Measurements from ENCODE around the gene CRIP2.

The CRIP2 gene

DNA sequence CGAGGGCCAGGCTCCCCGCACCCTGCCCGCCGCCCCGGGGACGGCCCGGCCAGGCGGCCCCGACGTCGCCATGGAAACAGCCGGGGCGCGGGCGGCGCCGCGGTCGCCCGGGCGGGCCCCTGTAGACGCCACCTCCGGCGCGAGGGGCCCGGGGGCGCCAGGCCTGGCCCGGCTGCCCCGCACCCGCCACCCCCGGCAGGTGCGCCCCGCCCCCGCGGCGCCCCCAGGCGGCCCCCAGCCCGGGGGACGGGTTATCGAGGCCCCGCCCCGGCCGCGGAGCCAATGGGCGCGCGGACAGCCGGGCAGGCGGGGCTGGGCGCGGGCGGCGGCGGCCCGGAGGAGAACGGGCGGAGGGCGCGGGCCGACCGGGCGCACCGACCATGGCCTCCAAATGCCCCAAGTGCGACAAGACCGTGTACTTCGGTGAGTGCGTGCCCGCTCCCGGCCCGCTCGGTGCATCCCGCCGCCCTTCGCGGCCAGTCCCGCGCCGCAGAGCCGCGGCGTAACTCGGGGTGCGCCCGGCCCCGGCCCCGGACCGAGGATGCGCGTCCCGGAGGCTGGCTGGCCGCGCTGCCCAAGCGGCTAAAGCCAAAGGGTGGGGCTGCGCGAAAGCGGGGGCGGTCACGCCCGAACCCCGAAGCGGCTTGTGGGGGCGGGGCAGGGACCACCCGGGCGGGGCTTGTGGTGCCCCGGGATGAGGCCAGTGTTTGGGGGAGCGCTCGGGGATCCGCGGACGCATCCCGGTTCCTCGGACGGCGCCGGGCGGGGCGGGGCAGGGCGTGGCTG is at the start of gene CRIP2:
Gene CRIP2, plus strand, starts transcription at position 339 of the 786 bp plus-strand sequence. Its CDS starts 42 bp downstream, at position 381.
- no peak for DNase-seq (ENCODE audit: extremely low read depth, low read depth)
- no peak for TF ChIP-seq CTCF (IDR thresholded peaks at IDR 0.05; ENCODE audit: low read depth, low read length, missing control alignments)
- H3K4me3 ChIP-seq (replicated peaks; ENCODE audit: low read depth, low read length), result peak within 1 kb of the TSS; percentile 42

DNA sequence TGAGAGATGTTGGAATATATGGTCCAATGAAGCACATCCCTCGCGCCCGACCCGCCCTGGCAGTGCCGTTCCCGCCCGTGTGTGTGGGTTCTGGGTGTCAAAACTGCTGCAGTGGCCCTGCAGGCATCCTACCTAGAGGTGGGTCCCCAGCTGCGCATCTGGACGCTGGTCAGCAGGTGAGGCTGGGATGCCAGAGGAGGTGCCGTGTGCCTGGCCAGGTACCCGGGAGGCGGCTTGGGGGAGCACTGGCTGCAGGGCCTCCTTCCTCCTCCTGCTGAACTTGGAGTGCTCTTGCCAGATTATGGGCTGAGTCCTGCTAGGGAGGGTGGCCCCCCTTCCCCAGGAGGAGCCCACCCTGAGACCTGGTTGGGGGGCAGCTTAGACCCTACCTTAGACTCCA is 49.8 kb upstream of the CRIP2 start:
- no peak overlapping the region for H3K4me3 ChIP-seq (replicated peaks; ENCODE audit: low read depth, low read length)
- TF ChIP-seq CTCF (IDR thresholded peaks at IDR 0.05; ENCODE audit: low read depth, low read length, missing control alignments), result no peak

GRCh38 chr14:105425823-105426247 is 48.8 kb upstream of the CRIP2 start:
- no peak for DNase-seq (ENCODE audit: extremely low read depth, low read depth)
- no peak overlapping the region for H3K4me3 ChIP-seq (replicated peaks; ENCODE audit: low read depth, low read length)
- no peak for TF ChIP-seq CTCF (IDR thresholded peaks at IDR 0.05; ENCODE audit: low read depth, low read length, missing control alignments)

More for the DNA sequence above, 49.8 kb upstream of the CRIP2 start:
- DNase-seq (ENCODE audit: extremely low read depth, low read depth), result no peak

GRCh38 chr14:105426416-105427130 is 48.0 kb upstream of the CRIP2 start:
- no peak for TF ChIP-seq CTCF (IDR thresholded peaks at IDR 0.05; ENCODE audit: low read depth, low read length, missing control alignments)
- no peak overlapping the region for H3K4me3 ChIP-seq (replicated peaks; ENCODE audit: low read depth, low read length)
- no peak for DNase-seq (ENCODE audit: extremely low read depth, low read depth)

GRCh38 chr14:105427412-105427811 is 47.2 kb upstream of the CRIP2 start:
- DNase-seq (ENCODE audit: extremely low read depth, low read depth), result no peak
- H3K4me3 ChIP-seq (replicated peaks; ENCODE audit: low read depth, low read length), result no peak overlapping the region
- TF ChIP-seq CTCF (IDR thresholded peaks at IDR 0.05; ENCODE audit: low read depth, low read length, missing control alignments), result no peak

- no peak overlapping the region for H3K4me3 ChIP-seq (replicated peaks; ENCODE audit: low read depth, low read length)
- no peak for TF ChIP-seq CTCF (IDR thresholded peaks at IDR 0.05; ENCODE audit: low read depth, low read length, missing control alignments)
- DNase-seq (ENCODE audit: extremely low read depth, low read depth), result no peak
These were observed 46.6 kb upstream of the CRIP2 start for GRCh38 chr14:105427936-105428485.
